Smooth muscle cell (in vitro differentiated cells): ENCODE results near the gene LRRC49. TPM values are rescaled to one million over a fixed set of nuclear protein-coding genes. Genes with fewer than 3 reads are reported as not detected.
"Not testable (repeated sequence)": the region's sequence is repeated elsewhere in the genome, so short reads cannot be mapped to it uniquely, and the experiment has no call there.

Experiments used
- DNase-seq: peaks from one replicate; lab custom pipeline; 2025; ENCODE audit not compliant: unreplicated experiment; lab: John Stamatoyannopoulos, UW
- H2AFZ ChIP-seq: fragments of 200-600 bp; sonication (generic); 2 replicates; pipeline ENCODE4 v1.6.0; 2016; ENCODE audit warnings: antibody characterized with exemption, low read depth, mild to moderate bottlenecking
- H3F3A ChIP-seq: fragments of 200-600 bp; sonication (generic); 2 replicates; pipeline ENCODE4 v1.6.0; 2017; ENCODE audit warnings: antibody characterized with exemption, low read depth
- H3K27ac ChIP-seq: fragments of 200-600 bp; sonication (generic); 2 replicates; pipeline ENCODE4 v1.5.1; 2016; ENCODE audit warnings: low read depth, mild to moderate bottlenecking
- H3K27me3 ChIP-seq: fragments of 200-600 bp; sonication (generic); 2 replicates; pipeline ENCODE4 v1.6.1; 2016; ENCODE audit warnings: low read depth, mild to moderate bottlenecking
- H3K36me3 ChIP-seq: fragments of 200-600 bp; sonication (generic); 2 replicates; pipeline ENCODE4 v1.5.1; 2016; ENCODE audit warnings: low read depth
- H3K4me1 ChIP-seq: fragments of 200-600 bp; sonication (generic); 2 replicates; pipeline ENCODE4 v1.5.1; 2016; ENCODE audit warnings: low read depth
- H3K4me2 ChIP-seq: fragments of 200-600 bp; sonication (generic); 2 replicates; pipeline ENCODE4 v1.6.0; 2016; ENCODE audit warnings: mild to moderate bottlenecking
- H3K4me3 ChIP-seq: fragments of 200-600 bp; sonication (generic); 2 replicates; pipeline ENCODE4 v1.5.1; 2016; ENCODE audit warnings: mild to moderate bottlenecking
- H3K79me2 ChIP-seq: fragments of 200-600 bp; sonication (generic); 2 replicates; pipeline ENCODE4 v1.6.0; 2016; ENCODE audit warnings: low read depth, mild to moderate bottlenecking
- H3K9ac ChIP-seq: fragments of 200-600 bp; sonication (generic); 2 replicates; pipeline ENCODE4 v1.6.0; 2016; ENCODE audit warnings: low read depth
- H3K9me3 ChIP-seq: fragments of 200-600 bp; sonication (generic); replicated peaks from 2 replicates; pipeline ENCODE4 v1.5.1; 2016; ENCODE audit warnings: low read depth
- H4K20me1 ChIP-seq: fragments of 200-600 bp; sonication (generic); 2 replicates; pipeline ENCODE4 v1.6.0; 2016; ENCODE audit warnings: low read depth
- CTCF ChIP-seq: fragments of 200-600 bp; sonication (generic); IDR thresholded peaks from 2 replicates; pipeline ENCODE4 v1.5.1; 2017; ENCODE audit warnings: borderline replicate concordance, mild to moderate bottlenecking, antibody characterized with exemption; ENCODE audit not compliant: insufficient read depth, poor library complexity, severe bottlenecking
- WGBS: methylation state at CpG from one replicate; pipeline ENCODE4 v1.1.7; 2016; ENCODE audit warnings: low lambda C conversion rate; 5-methylcytosine and 5-hydroxymethylcytosine counted together
- polyA plus RNA-seq: library from polyadenylated mRNA; unstranded; fragments of >200 nt; fragmentation: Nextera tagmentation; extraction: Ambion mirVana; gene quantifications from 2 replicates; pipeline ENCODE4 v1.2.1, GENCODE V29; 2016
- total RNA-seq: library from RNA; depleted of rRNA; stranded (reverse); fragments of >200 nt; gene quantifications from 2 replicates; pipeline ENCODE4 v1.2.3, GENCODE V29; 2014

Gene LRRC49
- total and polyA plus RNA-seq, 2 experiments from 2014 or later = 3.1 to 8.3 TPM

GRCh38 chr15:71011503-71012155, 119.0 kb downstream of the LRRC49 start:
- Histone ChIP-seq H3K79me2 (no peaks in the 10 kb centered on the region), H4K20me1 (no peaks in the 10 kb centered on the region), H3K9ac (no peak overlapping the region), H3K36me3 (no peaks in the 10 kb centered on the region), H3K27me3 (peaks cover 6% of the 10 kb centered on the region), H2AFZ (no peak overlapping the region), H3K4me1 (no peaks in the 10 kb centered on the region), H3K9me3 (no peaks in the 10 kb centered on the region), H3K4me2 (no peak overlapping the region), H3F3A (no peaks in the 10 kb centered on the region), H3K27ac (no peak overlapping the region), H3K4me3 (no peak overlapping the region)
- peak; percentile 83 for TF ChIP-seq CTCF
- no peak for DNase-seq
- WGBS = 86% methylated on average over 1 of the region's 1 CpG

DNA sequence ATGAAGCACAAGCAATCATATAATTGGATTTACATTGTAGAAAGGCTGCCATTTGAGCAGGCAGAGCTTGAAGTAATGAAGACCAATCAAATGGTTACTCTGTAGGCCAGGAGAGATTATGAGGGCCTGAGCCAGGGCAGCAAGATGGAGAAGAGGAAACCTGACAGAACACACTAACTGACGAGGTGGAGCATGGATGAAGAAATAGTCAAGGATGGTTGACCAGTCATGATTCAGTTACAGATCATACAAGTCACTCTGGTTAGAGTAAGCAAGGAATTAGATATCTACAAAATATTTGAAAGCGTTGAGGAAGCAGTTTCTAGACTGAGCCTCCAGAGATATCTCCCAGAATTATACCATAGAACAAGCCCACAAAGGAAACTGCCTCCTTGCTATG, 120.8 kb downstream of the LRRC49 start:
- Histone ChIP-seq H3K36me3 (no peaks in the 10 kb centered on the region), H3K27ac (no peak overlapping the region), H3K9me3 (no peaks in the 10 kb centered on the region), H3K4me3 (no peak overlapping the region), H3K27me3 (no peaks in the 10 kb centered on the region), H4K20me1 (no peaks in the 10 kb centered on the region), H3K79me2 (no peaks in the 10 kb centered on the region), H3K9ac (no peak overlapping the region), H3F3A (no peaks in the 10 kb centered on the region), H3K4me2 (no peak overlapping the region), H3K4me1 (no peaks in the 10 kb centered on the region), H2AFZ (no peak overlapping the region)
- no peak for TF ChIP-seq CTCF
- WGBS = 89% methylated on average over 2 of the region's 2 CpGs
- no peak for DNase-seq

- WGBS = 79% methylated on average over 8 of the region's 8 CpGs
- no peak for DNase-seq
- no peaks in the 10 kb centered on the region for H3K27me3 ChIP-seq
- H3K4me1 ChIP-seq = no peaks in the 10 kb centered on the region
- no peak overlapping the region for H3K9ac ChIP-seq
- peaks cover under 1% of the 10 kb centered on the region for H3K9me3 ChIP-seq
- H3K4me3 ChIP-seq = no peak overlapping the region
- no peaks in the 10 kb centered on the region for H3F3A ChIP-seq
- no peak overlapping the region for H3K4me2 ChIP-seq
- no peak overlapping the region for H2AFZ ChIP-seq
- H4K20me1 ChIP-seq = no peaks in the 10 kb centered on the region
- no peaks in the 10 kb centered on the region for H3K79me2 ChIP-seq
- no peaks in the 10 kb centered on the region for H3K36me3 ChIP-seq
- no peak for TF ChIP-seq CTCF
- no peak overlapping the region for H3K27ac ChIP-seq
These were observed 122.7 kb downstream of the LRRC49 start for GRCh38 chr15:71015342-71015741.

GRCh38 chr15:71031232-71031631, 138.6 kb downstream of the LRRC49 start:
- not testable (repeated sequence) for DNase-seq, H3K79me2 ChIP-seq, H4K20me1 ChIP-seq, H3K9ac ChIP-seq, H3K4me2 ChIP-seq, H3F3A ChIP-seq, H3K4me3 ChIP-seq, H3K27me3 ChIP-seq, H2AFZ ChIP-seq, H3K9me3 ChIP-seq, H3K36me3 ChIP-seq, H3K27ac ChIP-seq, H3K4me1 ChIP-seq
- 79% methylated on average over 4 of the region's 4 CpGs for WGBS

DNA sequence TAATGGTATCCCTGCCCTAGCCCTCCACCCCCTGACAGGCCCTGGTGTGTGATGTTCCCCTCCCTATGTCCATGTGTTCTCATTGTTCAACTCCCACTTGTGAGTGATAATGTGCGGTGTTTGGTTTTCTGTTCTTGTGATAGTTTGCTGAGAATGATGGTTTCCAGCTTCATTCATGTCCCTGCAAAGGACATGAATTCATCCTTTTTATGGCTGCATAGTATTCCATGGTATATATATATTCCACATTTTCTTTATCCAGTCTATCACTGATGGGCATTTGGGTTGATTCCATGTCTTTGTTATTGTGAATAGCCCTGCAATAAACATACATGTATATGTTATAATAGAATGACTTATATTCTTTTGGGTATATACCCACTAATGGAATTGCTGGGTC, 142.9 kb downstream of the LRRC49 start:
- H3K9ac ChIP-seq, H3F3A ChIP-seq, H3K4me2 ChIP-seq, H3K27me3 ChIP-seq, H3K9me3 ChIP-seq, H3K36me3 ChIP-seq, H3K4me1 ChIP-seq, DNase-seq, H4K20me1 ChIP-seq, H3K79me2 ChIP-seq, H3K4me3 ChIP-seq, H3K27ac ChIP-seq, H2AFZ ChIP-seq: not testable (repeated sequence)
- 95% methylated on average over 1 of the region's 1 CpG for WGBS
